Ascending aorta (tissue), 2 donors: ENCODE measurements around the gene TBC1D3B. TPM values are rescaled to one million over a fixed set of nuclear protein-coding genes. Genes with fewer than 3 reads are reported as not detected.
"Not testable (repeated sequence)": the region's sequence is repeated elsewhere in the genome, so short reads cannot be mapped to it uniquely, and the experiment has no call there.

Source experiments
- DNase-seq, 2 donors: peaks; one replicate each; pipeline ENCODE4 v3.0.0-alpha.2; 2019; ENCODE audit warnings: low spot score in 2 of 2
- H3K27ac ChIP-seq, 2 donors: fragments of 200-600 bp; sonication (generic); one replicate each; pipeline ENCODE4 v1.5.1; 2016 to 2017; ENCODE audit warnings: mild to moderate bottlenecking in 1 of 2
- H3K27me3 ChIP-seq: fragments of 200-600 bp; sonication (generic); one replicate; pipeline ENCODE4 v1.5.1; 2017
- H3K36me3 ChIP-seq, 2 donors: fragments of 200-600 bp; sonication (generic); one replicate each; pipeline ENCODE4 v1.5.1; 2016
- H3K4me1 ChIP-seq, 2 donors: fragments of 200-600 bp; sonication (generic); one replicate each; pipeline ENCODE4 v1.5.1; 2016 to 2017; ENCODE audit warnings: mild to moderate bottlenecking in 1 of 2
- H3K4me3 ChIP-seq, 2 donors: fragments of 200-600 bp; sonication (generic); one replicate each; pipeline ENCODE4 v1.5.1; 2016 to 2017; ENCODE audit warnings: mild to moderate bottlenecking in 1 of 2
- H3K9me3 ChIP-seq, 2 donors: fragments of 200-600 bp; sonication (generic); one replicate each; pipeline ENCODE4 v1.5.1; 2016
- CTCF ChIP-seq, 3 experiments: fragments of 200-600 bp in 2 of 3; fragments of 450-650 bp in 1 of 3; sonication (generic) in 2 of 3; IDR thresholded peaks; one replicate each; pipeline ENCODE4 v1.5.1; 2016 to 2019; ENCODE audit warnings: antibody characterized with exemption in 3 of 3, mild to moderate bottlenecking in 1 of 3, moderate library complexity in 1 of 3
- intact Hi-C: fragments of 100-400 bp; cut with DNase I; formaldehyde crosslinking; loops from one replicate; pipeline ENCODE4 v1.15.1; 2023
- total RNA-seq: library from RNA; depleted of rRNA; stranded (reverse); fragments of >200 nt; gene quantifications from one replicate; pipeline ENCODE4 v1.1.0, GENCODE V29; 2016

The TBC1D3B gene
- total RNA-seq, 1 donor from 2014 or later = not detected

GRCh38 chr17:36205637-36206485 lies 29.4 kb upstream of the TBC1D3B start:
- H3K4me3 ChIP-seq = no peak overlapping the region
- DNase-seq = no peak
- no peak for TF ChIP-seq CTCF (IDR thresholded peaks at IDR 0.05)
- H3K27ac ChIP-seq = no peak overlapping the region
- intact Hi-C loops = no loop called here
- H3K9me3 ChIP-seq = no peaks in the 10 kb centered on the region
- no peaks in the 10 kb centered on the region for H3K36me3 ChIP-seq
- no peaks in the 10 kb centered on the region for H3K27me3 ChIP-seq
- H3K4me1 ChIP-seq = no peaks in the 10 kb centered on the region

- DNase-seq = no peak
- Histone ChIP-seq H3K27ac (no peak overlapping the region), H3K27me3 (no peaks in the 10 kb centered on the region), H3K9me3 (no peaks in the 10 kb centered on the region), H3K36me3 (no peaks in the 10 kb centered on the region), H3K4me1 (no peaks in the 10 kb centered on the region), H3K4me3 (no peak overlapping the region)
- intact Hi-C loops = no loop called here
- TF ChIP-seq CTCF (IDR thresholded peaks at IDR 0.05) = no peak
These were observed 28.5 kb upstream of the TBC1D3B start for GRCh38 chr17:36204724-36205500.

- Histone ChIP-seq H3K36me3 (no peaks in the 10 kb centered on the region), H3K9me3 (no peaks in the 10 kb centered on the region), H3K27ac (no peak overlapping the region), H3K4me1 (no peaks in the 10 kb centered on the region), H3K27me3 (no peaks in the 10 kb centered on the region), H3K4me3 (no peak overlapping the region)
- DNase-seq = no peak
- intact Hi-C loops = no loop called here
- no peak for TF ChIP-seq CTCF (IDR thresholded peaks at IDR 0.05)
These were observed 26.9 kb upstream of the TBC1D3B start for GRCh38 chr17:36203335-36203734.

GRCh38 chr17:36201506-36201905 lies 25.1 kb upstream of the TBC1D3B start:
- H3K4me1 ChIP-seq, H3K27ac ChIP-seq, H3K27me3 ChIP-seq, H3K9me3 ChIP-seq, DNase-seq, intact Hi-C loops, H3K4me3 ChIP-seq, H3K36me3 ChIP-seq: not testable (repeated sequence)

GRCh38 chr17:36201102-36201501 lies 24.7 kb upstream of the TBC1D3B start:
- H3K9me3 ChIP-seq, H3K4me3 ChIP-seq, H3K27me3 ChIP-seq, H3K4me1 ChIP-seq, intact Hi-C loops, H3K27ac ChIP-seq, H3K36me3 ChIP-seq, DNase-seq: not testable (repeated sequence)

GRCh38 chr17:36198831-36199465 lies 22.5 kb upstream of the TBC1D3B start:
- intact Hi-C loops = no loop called here
- no peaks in the 10 kb centered on the region for H3K27me3 ChIP-seq
- no peak for DNase-seq
- H3K9me3 ChIP-seq = no peaks in the 10 kb centered on the region
- H3K4me3 ChIP-seq = no peak overlapping the region
- no peaks in the 10 kb centered on the region for H3K36me3 ChIP-seq
- H3K4me1 ChIP-seq = no peaks in the 10 kb centered on the region
- TF ChIP-seq CTCF (IDR thresholded peaks at IDR 0.05) = no peak
- H3K27ac ChIP-seq = no peak overlapping the region
